ENCODE results near the gene COL2A1. TPM values are rescaled to one million over a fixed set of nuclear protein-coding genes. Genes with fewer than 3 reads are reported as not detected.

The COL2A1 gene
- total RNA-seq, 1 experiment from 2014 or later, result 1.4 TPM

DNA sequence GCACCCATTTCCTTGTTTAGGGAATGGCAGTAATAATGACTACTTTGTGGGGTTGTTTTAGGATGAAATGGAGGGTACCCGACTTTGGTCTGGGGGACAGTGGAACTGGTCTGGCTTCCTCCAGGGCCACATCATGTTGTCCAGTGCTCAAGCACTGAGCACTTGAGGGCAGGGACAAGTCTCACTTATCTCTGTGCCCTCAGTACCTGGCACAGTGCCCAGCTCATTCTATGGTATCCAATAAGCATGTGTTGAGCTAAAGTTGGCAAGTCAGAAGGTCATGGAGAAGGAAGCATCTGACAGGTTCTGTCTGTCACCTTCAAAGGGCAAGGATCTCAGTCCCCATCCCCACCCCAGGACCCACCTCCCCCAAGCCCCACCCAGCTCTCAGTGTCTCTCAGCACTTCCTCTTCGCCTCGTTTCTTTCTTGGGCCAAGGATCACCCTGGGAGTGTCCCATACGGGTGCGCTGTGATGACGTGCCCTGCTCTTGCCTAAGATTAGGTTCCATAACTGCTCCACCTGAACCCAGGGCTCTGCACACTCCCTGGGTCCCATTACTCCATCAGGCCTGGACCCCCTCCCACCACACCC lies 65.2 kb downstream of the COL2A1 start:
- Histone ChIP-seq H3K27ac (ENCODE audit: low read length) (no peak overlapping the region), H3K4me3 (ENCODE audit: low read depth in 2 of 2, low read length in 2 of 2) (no peak overlapping the region), H3K9me3 (ENCODE audit: control insufficient read depth, insufficient read depth, low read depth, low read length) (no peaks in the 10 kb centered on the region), H3K27me3 (ENCODE audit: control insufficient read depth, insufficient read depth, low read length) (peaks cover 3% of the 10 kb centered on the region; the same call in 1 of the 2 replicates), H3K36me3 (ENCODE audit: control insufficient read depth, insufficient read depth, low read length) (no peaks in the 10 kb centered on the region), H3K4me1 (ENCODE audit: control insufficient read depth, insufficient read depth, low read length) (no peaks in the 10 kb centered on the region)
- in situ Hi-C loops (cut with HindIII; ENCODE audit: low pct_unique_long_range_greater_than_20kb, low sequenced_read_pairs) (no loop called here), intact Hi-C loops (cut with micrococcal nuclease; ENCODE audit: unreplicated experiment) (no loop called here)
- TF ChIP-seq SIN3A (IDR thresholded peaks at IDR 0.05; ENCODE audit: borderline replicate concordance, insufficient read depth, low read depth, low read length) (no peak), TCF7L2 (IDR thresholded peaks at IDR 0.05; ENCODE audit: low read depth, low read length) (no peak), POLR2AphosphoS5 (IDR thresholded peaks at IDR 0.05; ENCODE audit: low read depth, low read length) (no peak)
- TF ChIP-seq, protein P1, sequence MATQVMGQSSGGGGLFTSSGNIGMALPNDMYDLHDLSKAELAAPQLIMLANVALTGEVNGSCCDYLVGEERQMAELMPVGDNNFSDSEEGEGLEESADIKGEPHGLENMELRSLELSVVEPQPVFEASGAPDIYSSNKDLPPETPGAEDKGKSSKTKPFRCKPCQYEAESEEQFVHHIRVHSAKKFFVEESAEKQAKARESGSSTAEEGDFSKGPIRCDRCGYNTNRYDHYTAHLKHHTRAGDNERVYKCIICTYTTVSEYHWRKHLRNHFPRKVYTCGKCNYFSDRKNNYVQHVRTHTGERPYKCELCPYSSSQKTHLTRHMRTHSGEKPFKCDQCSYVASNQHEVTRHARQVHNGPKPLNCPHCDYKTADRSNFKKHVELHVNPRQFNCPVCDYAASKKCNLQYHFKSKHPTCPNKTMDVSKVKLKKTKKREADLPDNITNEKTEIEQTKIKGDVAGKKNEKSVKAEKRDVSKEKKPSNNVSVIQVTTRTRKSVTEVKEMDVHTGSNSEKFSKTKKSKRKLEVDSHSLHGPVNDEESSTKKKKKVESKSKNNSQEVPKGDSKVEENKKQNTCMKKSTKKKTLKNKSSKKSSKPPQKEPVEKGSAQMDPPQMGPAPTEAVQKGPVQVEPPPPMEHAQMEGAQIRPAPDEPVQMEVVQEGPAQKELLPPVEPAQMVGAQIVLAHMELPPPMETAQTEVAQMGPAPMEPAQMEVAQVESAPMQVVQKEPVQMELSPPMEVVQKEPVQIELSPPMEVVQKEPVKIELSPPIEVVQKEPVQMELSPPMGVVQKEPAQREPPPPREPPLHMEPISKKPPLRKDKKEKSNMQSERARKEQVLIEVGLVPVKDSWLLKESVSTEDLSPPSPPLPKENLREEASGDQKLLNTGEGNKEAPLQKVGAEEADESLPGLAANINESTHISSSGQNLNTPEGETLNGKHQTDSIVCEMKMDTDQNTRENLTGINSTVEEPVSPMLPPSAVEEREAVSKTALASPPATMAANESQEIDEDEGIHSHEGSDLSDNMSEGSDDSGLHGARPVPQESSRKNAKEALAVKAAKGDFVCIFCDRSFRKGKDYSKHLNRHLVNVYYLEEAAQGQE (IDR thresholded peaks at IDR 0.05; ENCODE audit: insufficient read depth in 1 of 2, low read depth in 2 of 2, low read length in 1 of 2), result no peak
- TF ChIP-seq, protein P2, sequence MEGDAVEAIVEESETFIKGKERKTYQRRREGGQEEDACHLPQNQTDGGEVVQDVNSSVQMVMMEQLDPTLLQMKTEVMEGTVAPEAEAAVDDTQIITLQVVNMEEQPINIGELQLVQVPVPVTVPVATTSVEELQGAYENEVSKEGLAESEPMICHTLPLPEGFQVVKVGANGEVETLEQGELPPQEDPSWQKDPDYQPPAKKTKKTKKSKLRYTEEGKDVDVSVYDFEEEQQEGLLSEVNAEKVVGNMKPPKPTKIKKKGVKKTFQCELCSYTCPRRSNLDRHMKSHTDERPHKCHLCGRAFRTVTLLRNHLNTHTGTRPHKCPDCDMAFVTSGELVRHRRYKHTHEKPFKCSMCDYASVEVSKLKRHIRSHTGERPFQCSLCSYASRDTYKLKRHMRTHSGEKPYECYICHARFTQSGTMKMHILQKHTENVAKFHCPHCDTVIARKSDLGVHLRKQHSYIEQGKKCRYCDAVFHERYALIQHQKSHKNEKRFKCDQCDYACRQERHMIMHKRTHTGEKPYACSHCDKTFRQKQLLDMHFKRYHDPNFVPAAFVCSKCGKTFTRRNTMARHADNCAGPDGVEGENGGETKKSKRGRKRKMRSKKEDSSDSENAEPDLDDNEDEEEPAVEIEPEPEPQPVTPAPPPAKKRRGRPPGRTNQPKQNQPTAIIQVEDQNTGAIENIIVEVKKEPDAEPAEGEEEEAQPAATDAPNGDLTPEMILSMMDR (IDR thresholded peaks at IDR 0.05), result no peak
- ChIA-PET POLR2A (no interaction called here), CTCF (interaction anchor here (0.6 kb wide), 1 partner anchor 69 kb away, joined by 5 read pairs; no protein-coding TSS in a partner anchor)
- DNase-seq (ENCODE audit: low read depth, low spot score) (no peak), ATAC-seq (no peak)
- no TSS peak for BruUV-seq (replicated peaks)

DNA sequence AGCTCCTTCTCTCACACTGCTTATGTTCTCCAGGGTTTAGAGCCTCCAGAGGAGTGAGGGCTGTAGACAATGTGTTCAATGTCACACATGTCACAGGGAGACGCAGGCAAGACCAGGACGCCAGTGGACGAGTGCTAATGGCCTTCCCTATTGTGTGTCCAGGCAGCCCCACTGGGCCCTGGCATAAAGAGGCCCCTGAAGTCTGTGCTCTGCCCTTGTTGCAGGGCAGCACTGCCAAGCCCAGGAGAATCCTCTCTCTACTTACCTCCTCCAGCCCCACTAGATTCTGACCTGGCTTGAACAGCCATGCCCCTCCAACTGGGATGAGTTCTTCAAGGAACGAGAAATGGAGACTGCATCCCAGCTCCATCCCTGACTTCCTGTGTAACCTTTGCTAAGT lies 65.7 kb downstream of the COL2A1 start:
- Histone ChIP-seq H3K9me3 (ENCODE audit: control insufficient read depth, insufficient read depth, low read depth, low read length) (no peaks in the 10 kb centered on the region), H3K4me3 (ENCODE audit: low read depth in 2 of 2, low read length in 2 of 2) (no peak overlapping the region), H3K36me3 (ENCODE audit: control insufficient read depth, insufficient read depth, low read length) (no peaks in the 10 kb centered on the region), H3K27ac (ENCODE audit: low read length) (no peak overlapping the region), H3K27me3 (ENCODE audit: control insufficient read depth, insufficient read depth, low read length) (peaks cover 3% of the 10 kb centered on the region; the same call in 1 of the 2 replicates), H3K4me1 (ENCODE audit: control insufficient read depth, insufficient read depth, low read length) (no peaks in the 10 kb centered on the region)
- intact Hi-C loops (cut with micrococcal nuclease; ENCODE audit: unreplicated experiment) (no loop called here), in situ Hi-C loops (cut with HindIII; ENCODE audit: low pct_unique_long_range_greater_than_20kb, low sequenced_read_pairs) (no loop called here)
- ATAC-seq, result no peak
- ChIA-PET POLR2A (no interaction called here), CTCF (interaction anchor here (0.6 kb wide), 1 partner anchor 68 kb away, joined by 5 read pairs; no protein-coding TSS in a partner anchor)
- DNase-seq (ENCODE audit: low read depth, low spot score), result no peak
- no TSS peak for BruUV-seq (replicated peaks)
- TF ChIP-seq TCF7L2 (IDR thresholded peaks at IDR 0.05; ENCODE audit: low read depth, low read length), result no peak
- TF ChIP-seq SIN3A (IDR thresholded peaks at IDR 0.05; ENCODE audit: borderline replicate concordance, insufficient read depth, low read depth, low read length), result no peak
- TF ChIP-seq, protein P2 (IDR thresholded peaks at IDR 0.05), result no peak
- TF ChIP-seq, protein P1 (IDR thresholded peaks at IDR 0.05; ENCODE audit: insufficient read depth in 1 of 2, low read depth in 2 of 2, low read length in 1 of 2), result no peak
- TF ChIP-seq POLR2AphosphoS5 (IDR thresholded peaks at IDR 0.05; ENCODE audit: low read depth, low read length), result no peak
